Measurements from ENCODE around the gene SPRED1.

GRCh38 chr15:38247336-38247735, 5.3 kb upstream of the SPRED1 start:
- no peak for TF ChIP-seq POLR2A (IDR thresholded peaks at IDR 0.05; ENCODE audit: low read length)
- no peak for TF ChIP-seq GATA1 (IDR thresholded peaks at IDR 0.05; ENCODE audit: low read depth, low read length)

Data from erythroblast (primary cell).